Vagina (tissue), 2 donors: ENCODE results near the gene MRPL53. TPM values are rescaled to one million over a fixed set of nuclear protein-coding genes. Genes with fewer than 3 reads are reported as not detected.

ENCODE experiments used
- DNase-seq, 2 donors: peaks; one replicate each; pipeline ENCODE4 v3.0.0-alpha.2; 2017; ENCODE audit errors: extremely low spot score in 2 of 2
- H3K27ac ChIP-seq: fragments of 200-600 bp; sonication (generic); one replicate; pipeline ENCODE4 v1.5.1; 2019
- H3K27me3 ChIP-seq: fragments of 200-600 bp; sonication (generic); one replicate; pipeline ENCODE4 v1.5.1; 2019
- H3K36me3 ChIP-seq, 2 donors: fragments of 200-600 bp; sonication (generic); one replicate each; pipeline ENCODE4 v1.5.1; 2017 to 2019
- H3K4me1 ChIP-seq: fragments of 200-600 bp; sonication (generic); one replicate; pipeline ENCODE4 v1.5.1; 2019
- H3K4me3 ChIP-seq, 2 donors: fragments of 200-600 bp; sonication (generic); 1 replicate in 1 of 2; 2 replicates in 1 of 2; pipeline ENCODE4 v1.5.1; 2016 to 2019
- H3K9me3 ChIP-seq: fragments of 200-600 bp; sonication (generic); one replicate; pipeline ENCODE4 v1.5.1; 2019
- POLR2A ChIP-seq, 2 donors: fragments of 450-650 bp; IDR thresholded peaks; one replicate each; pipeline ENCODE4 v1.6.1; 2017; ENCODE audit warnings: antibody characterized with exemption in 2 of 2, mild to moderate bottlenecking in 2 of 2, moderate library complexity in 2 of 2
- POLR2AphosphoS5 ChIP-seq, 2 donors: sonication (generic); formaldehyde crosslinking; IDR thresholded peaks; one replicate each; pipeline ENCODE4 v1.9.0; 2017; ENCODE audit warnings: antibody characterized with exemption in 2 of 2, mild to moderate bottlenecking in 2 of 2, low read depth in 1 of 2; ENCODE audit not compliant: insufficient read depth in 1 of 2
- intact Hi-C: fragments of 100-400 bp; cut with DNase I; formaldehyde crosslinking; loops from one replicate; pipeline ENCODE4 v1.15.1; 2023
- total RNA-seq: library from RNA; depleted of rRNA; stranded (reverse); fragments of >200 nt; gene quantifications from one replicate; pipeline ENCODE4 v1.2.3, GENCODE V29; 2016
- TF ChIP-seq, protein P1 (sequence below), 3 experiments: fragments of 450-650 bp in 2 of 3; fragments of 200-600 bp in 1 of 3; sonication (generic) in 1 of 3; IDR thresholded peaks; one replicate each; pipeline ENCODE4 v1.5.1; 2017 to 2019; ENCODE audit warnings: antibody characterized with exemption in 3 of 3, mild to moderate bottlenecking in 2 of 3, moderate library complexity in 2 of 3

MRPL53 gene
- total RNA-seq, 1 donor from 2014 or later, result 40.3 TPM

DNA sequence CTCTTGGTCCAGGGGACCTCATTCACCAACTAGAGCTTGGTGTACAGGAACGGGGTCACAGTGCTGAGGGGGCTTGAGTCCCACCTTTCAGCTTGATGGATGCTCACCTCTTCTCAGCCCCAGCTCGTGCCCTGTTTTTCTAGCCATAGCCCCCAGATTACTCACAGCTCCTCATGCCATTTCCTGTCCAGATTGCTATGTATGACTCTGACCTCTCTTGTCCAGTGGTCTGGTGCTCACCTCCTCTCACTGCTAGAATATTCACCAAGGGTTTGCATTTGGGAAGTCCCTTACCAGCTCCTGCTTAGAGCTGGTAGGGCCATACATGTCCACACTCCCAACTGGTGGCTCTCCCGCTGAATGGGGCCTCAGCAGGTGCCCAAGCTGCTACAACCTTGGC lies 21.1 kb upstream of the MRPL53 start:
- H3K27me3 ChIP-seq, result peaks cover 4% of the 10 kb centered on the region

GRCh38 chr2:74491648-74492544 lies 19.4 kb upstream of the MRPL53 start:
- intact Hi-C loops, result no loop called here
- Histone ChIP-seq H3K27ac (no peak overlapping the region), H3K36me3 (peaks cover 0 to 44% of the 10 kb centered on the region in 2 donors), H3K9me3 (no peaks in the 10 kb centered on the region), H3K27me3 (peaks cover under 1% of the 10 kb centered on the region), H3K4me3 (no peak overlapping the region), H3K4me1 (no peaks in the 10 kb centered on the region)
- TF ChIP-seq, protein P1, sequence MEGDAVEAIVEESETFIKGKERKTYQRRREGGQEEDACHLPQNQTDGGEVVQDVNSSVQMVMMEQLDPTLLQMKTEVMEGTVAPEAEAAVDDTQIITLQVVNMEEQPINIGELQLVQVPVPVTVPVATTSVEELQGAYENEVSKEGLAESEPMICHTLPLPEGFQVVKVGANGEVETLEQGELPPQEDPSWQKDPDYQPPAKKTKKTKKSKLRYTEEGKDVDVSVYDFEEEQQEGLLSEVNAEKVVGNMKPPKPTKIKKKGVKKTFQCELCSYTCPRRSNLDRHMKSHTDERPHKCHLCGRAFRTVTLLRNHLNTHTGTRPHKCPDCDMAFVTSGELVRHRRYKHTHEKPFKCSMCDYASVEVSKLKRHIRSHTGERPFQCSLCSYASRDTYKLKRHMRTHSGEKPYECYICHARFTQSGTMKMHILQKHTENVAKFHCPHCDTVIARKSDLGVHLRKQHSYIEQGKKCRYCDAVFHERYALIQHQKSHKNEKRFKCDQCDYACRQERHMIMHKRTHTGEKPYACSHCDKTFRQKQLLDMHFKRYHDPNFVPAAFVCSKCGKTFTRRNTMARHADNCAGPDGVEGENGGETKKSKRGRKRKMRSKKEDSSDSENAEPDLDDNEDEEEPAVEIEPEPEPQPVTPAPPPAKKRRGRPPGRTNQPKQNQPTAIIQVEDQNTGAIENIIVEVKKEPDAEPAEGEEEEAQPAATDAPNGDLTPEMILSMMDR (IDR thresholded peaks at IDR 0.05), result no peak
- TF ChIP-seq POLR2A (IDR thresholded peaks at IDR 0.05), result no peak
- TF ChIP-seq POLR2AphosphoS5 (IDR thresholded peaks at IDR 0.05; ENCODE audit: insufficient read depth in 1 of 2, low read depth in 1 of 2), result no peak
- no peak for DNase-seq

More for the DNA sequence above, 21.1 kb upstream of the MRPL53 start:
- Histone ChIP-seq H3K27ac (no peak overlapping the region), H3K9me3 (no peaks in the 10 kb centered on the region), H3K4me1 (peaks cover 13% of the 10 kb centered on the region), H3K36me3 (peaks cover 0 to 44% of the 10 kb centered on the region in 2 donors), H3K4me3 (no peak overlapping the region)
- no peak for TF ChIP-seq POLR2AphosphoS5 (IDR thresholded peaks at IDR 0.05; ENCODE audit: insufficient read depth in 1 of 2, low read depth in 1 of 2)
- TF ChIP-seq, protein P1 (IDR thresholded peaks at IDR 0.05), result no peak
- TF ChIP-seq POLR2A (IDR thresholded peaks at IDR 0.05), result no peak
- DNase-seq, result no peak
- intact Hi-C loops, result no loop called here

DNA sequence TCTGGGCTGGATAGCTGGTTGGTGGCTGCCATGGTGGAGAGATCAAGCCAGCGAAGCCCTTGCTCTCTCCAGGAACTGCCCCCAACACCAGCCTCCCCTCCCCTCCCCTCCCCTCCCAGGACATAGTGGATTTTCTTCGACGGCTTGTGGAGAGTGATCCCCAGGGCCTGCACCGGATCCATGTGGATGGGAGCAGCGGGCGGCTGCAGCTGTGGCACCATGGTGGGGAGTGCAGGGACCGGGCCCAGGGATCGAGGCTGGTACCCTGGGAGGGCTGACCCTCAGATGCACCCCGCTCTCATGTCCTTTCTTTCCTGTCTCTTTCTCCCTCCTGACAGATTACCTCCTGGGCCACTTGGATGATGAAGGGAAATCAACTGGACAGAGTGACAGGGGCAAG lies 17.4 kb upstream of the MRPL53 start:
- H3K9me3 ChIP-seq, result no peaks in the 10 kb centered on the region
- peaks cover 0 to 44% of the 10 kb centered on the region in 2 donors for H3K36me3 ChIP-seq
- H3K27ac ChIP-seq, result no peak overlapping the region
- no peaks in the 10 kb centered on the region for H3K4me1 ChIP-seq
- no peak overlapping the region for H3K4me3 ChIP-seq
- intact Hi-C loops, result loop anchor here (10.0 kb wide), 1 partner anchor 755 kb away; the partner anchor contains the start of gene TPRKB
- DNase-seq, result no peak
- no peaks in the 10 kb centered on the region for H3K27me3 ChIP-seq
- TF ChIP-seq POLR2A (IDR thresholded peaks at IDR 0.05) (no peak), POLR2AphosphoS5 (IDR thresholded peaks at IDR 0.05; ENCODE audit: insufficient read depth in 1 of 2, low read depth in 1 of 2) (no peak)
- TF ChIP-seq, protein P1 (IDR thresholded peaks at IDR 0.05), result no peak

DNA sequence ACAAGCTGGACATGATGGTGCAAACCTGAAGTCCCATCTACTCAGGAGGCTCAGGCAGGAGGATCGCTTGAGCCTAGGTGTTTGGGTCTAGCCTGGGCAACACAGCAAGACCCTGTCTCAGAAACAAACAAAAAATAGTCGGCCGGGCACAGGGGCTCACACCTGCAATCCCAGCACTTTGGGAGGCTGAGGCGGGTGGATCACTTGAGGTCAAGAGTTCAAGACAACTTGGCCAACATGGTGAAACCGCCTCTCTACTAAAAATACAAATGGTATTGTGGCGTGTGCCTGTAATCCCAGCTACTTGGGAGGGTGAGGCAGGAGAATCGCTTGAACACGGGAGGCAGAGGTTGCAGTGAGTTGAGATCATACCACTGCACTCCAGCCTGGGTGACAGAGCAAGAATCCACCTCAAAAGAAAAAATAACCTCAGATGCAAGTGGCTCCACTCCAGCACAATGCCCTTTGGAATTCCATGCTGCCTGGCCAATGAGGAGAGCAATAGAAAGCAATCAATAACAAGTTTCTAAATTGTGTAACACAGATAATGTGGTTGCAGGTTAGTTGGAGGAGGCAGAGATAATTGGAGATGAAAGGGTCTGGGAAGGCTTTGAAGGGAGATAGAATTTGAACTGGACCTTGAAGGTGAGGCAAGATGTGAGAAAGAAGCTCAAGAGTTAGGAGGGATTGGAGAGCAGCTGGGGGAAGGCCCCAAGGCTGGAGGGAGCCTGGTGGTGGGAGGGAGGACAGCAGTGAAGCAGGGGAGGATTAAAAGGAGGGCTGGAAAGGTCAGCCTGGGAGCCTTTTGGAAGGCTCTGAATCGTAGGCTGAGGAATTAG lies 16.4 kb upstream of the MRPL53 start:
- Histone ChIP-seq H3K4me1 (peaks cover 6% of the 10 kb centered on the region), H3K27ac (no peak overlapping the region), H3K27me3 (no peaks in the 10 kb centered on the region), H3K36me3 (peaks cover 0 to 37% of the 10 kb centered on the region in 2 donors), H3K9me3 (no peaks in the 10 kb centered on the region), H3K4me3 (no peak overlapping the region)
- no peak for TF ChIP-seq POLR2A (IDR thresholded peaks at IDR 0.05)
- no peak for TF ChIP-seq POLR2AphosphoS5 (IDR thresholded peaks at IDR 0.05; ENCODE audit: insufficient read depth in 1 of 2, low read depth in 1 of 2)
- TF ChIP-seq, protein P1 (IDR thresholded peaks at IDR 0.05), result no peak
- intact Hi-C loops, result loop anchor here (10.0 kb wide), 1 partner anchor 754 kb away; the partner anchor contains the start of gene TPRKB
- DNase-seq, result no peak
